Measurements from ENCODE around the gene DPF3.

DNA sequence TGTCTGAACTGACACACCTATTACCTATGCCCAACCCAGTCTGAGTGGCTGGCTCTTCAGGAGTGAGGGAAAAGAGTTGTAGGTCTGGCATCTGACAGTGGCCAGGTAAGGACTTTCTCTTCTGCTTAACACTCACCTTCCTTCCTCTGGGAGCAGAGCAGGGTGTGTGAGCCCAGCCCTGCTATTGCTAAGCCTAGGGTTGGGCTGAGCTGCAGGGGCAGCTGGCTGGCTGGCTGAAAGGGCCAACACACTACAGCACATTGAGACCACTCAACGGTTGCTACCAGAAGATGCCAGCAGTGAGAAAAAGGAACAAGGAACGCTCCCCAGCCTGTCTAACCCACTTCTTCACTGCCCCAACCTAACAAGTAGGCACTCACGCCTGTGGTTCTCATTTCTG, 201.2 kb downstream of the DPF3 start:
- TF ChIP-seq YY1 (IDR thresholded peaks at IDR 0.05; ENCODE audit: insufficient read depth, insufficient read length) (no peak), ZNF274 (IDR thresholded peaks at IDR 0.05; ENCODE audit: low read depth, low read length) (no peak)
